Measurements from ENCODE around the gene ZNF326.
"Not testable (repeated sequence)": the region's sequence is repeated elsewhere in the genome, so short reads cannot be mapped to it uniquely, and the experiment has no call there.

Gene ZNF326

DNA sequence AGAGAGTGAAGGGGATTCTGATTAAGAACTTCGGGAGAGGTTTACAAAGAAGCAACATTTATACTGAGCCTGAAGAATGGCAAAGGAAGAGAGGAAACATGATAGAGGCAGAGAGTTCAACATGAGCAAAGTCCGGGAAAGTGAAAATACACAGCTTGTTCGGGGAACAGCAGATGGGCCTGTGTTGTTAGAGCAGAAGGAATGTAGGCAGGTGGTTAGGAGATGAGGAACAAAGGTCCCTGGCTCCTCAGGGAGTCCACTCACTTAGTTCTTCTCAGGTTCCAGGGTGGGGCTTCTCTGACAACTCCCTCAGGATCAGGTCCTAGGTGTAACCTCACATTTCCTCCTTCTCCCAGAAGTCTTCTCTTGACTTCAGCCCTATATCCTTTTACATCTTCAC, 5.1 kb upstream of the ZNF326 start:
- TF ChIP-seq, protein P1, sequence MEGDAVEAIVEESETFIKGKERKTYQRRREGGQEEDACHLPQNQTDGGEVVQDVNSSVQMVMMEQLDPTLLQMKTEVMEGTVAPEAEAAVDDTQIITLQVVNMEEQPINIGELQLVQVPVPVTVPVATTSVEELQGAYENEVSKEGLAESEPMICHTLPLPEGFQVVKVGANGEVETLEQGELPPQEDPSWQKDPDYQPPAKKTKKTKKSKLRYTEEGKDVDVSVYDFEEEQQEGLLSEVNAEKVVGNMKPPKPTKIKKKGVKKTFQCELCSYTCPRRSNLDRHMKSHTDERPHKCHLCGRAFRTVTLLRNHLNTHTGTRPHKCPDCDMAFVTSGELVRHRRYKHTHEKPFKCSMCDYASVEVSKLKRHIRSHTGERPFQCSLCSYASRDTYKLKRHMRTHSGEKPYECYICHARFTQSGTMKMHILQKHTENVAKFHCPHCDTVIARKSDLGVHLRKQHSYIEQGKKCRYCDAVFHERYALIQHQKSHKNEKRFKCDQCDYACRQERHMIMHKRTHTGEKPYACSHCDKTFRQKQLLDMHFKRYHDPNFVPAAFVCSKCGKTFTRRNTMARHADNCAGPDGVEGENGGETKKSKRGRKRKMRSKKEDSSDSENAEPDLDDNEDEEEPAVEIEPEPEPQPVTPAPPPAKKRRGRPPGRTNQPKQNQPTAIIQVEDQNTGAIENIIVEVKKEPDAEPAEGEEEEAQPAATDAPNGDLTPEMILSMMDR (IDR thresholded peaks at IDR 0.05; ENCODE audit: low read length, missing control alignments) = no peak
- DNase-seq (ENCODE audit: low read depth) = no peak
- H3K4me3 ChIP-seq (replicated peaks; ENCODE audit: low read depth, low read length) = no peak overlapping the region

GRCh38 chr1:89990976-89991831, 3.7 kb upstream of the ZNF326 start:
- no peak for DNase-seq (ENCODE audit: low read depth)
- H3K4me3 ChIP-seq (replicated peaks; ENCODE audit: low read depth, low read length) = no peak overlapping the region
- TF ChIP-seq, protein P1 (IDR thresholded peaks at IDR 0.05; ENCODE audit: low read length, missing control alignments) = no peak

- no peak for DNase-seq (ENCODE audit: low read depth)
- H3K4me3 ChIP-seq (replicated peaks; ENCODE audit: low read depth, low read length) = no peak overlapping the region
- TF ChIP-seq, protein P1 (IDR thresholded peaks at IDR 0.05; ENCODE audit: low read length, missing control alignments) = no peak
These were observed 1.4 kb upstream of the ZNF326 start for GRCh38 chr1:89993541-89993940.

DNA sequence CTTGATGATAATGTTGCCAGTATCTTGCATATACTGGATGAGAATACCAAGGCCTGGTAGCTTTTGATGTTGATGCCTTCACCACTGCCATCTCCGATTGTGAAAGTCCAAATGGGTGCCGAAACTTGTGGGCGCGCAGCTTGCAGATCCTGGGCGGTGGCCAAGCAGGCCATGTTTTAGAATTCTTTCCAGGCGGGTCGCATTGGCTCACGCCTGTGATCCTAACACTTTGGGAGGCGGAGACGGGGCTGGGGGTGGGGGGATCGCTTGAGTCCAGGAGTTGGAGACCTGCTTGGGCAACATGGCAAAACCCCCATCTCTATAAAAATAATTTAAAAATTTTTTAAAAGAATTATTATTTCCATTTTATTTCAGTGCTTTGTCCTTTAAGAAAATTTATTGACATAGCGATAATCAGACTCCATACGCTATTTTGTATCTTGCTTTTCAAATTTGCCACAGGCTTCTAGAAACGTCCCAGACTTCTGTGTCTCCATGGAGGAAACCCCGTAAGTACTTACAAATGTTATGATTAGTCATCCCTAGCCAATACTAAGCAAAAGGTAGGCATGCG, 592 bp upstream of the ZNF326 start:
- H3K4me3 ChIP-seq (replicated peaks; ENCODE audit: low read depth, low read length) = peak overlapping the region; percentile 66
- TF ChIP-seq, protein P1 (IDR thresholded peaks at IDR 0.05; ENCODE audit: low read length, missing control alignments) = no peak
- DNase-seq (ENCODE audit: low read depth) = no peak

- TF ChIP-seq, protein P1 (IDR thresholded peaks at IDR 0.05; ENCODE audit: low read length, missing control alignments) = no peak
- peak overlapping the region; percentile 66 for H3K4me3 ChIP-seq (replicated peaks; ENCODE audit: low read depth, low read length)
- no peak for DNase-seq (ENCODE audit: low read depth)
These were observed 914 bp downstream of the ZNF326 start for GRCh38 chr1:89995598-89996449.

GRCh38 chr1:89996450-89997110, 1.7 kb downstream of the ZNF326 start:
- TF ChIP-seq, protein P1 (IDR thresholded peaks at IDR 0.05; ENCODE audit: low read length, missing control alignments) = no peak
- H3K4me3 ChIP-seq (replicated peaks; ENCODE audit: low read depth, low read length) = peak overlapping the region; percentile 66
- DNase-seq (ENCODE audit: low read depth) = no peak

GRCh38 chr1:89997152-89997551, 2.2 kb downstream of the ZNF326 start:
- not testable (repeated sequence) for DNase-seq (ENCODE audit: low read depth)
- H3K4me3 ChIP-seq (replicated peaks; ENCODE audit: low read depth, low read length) = peak overlapping the region; percentile 66
